ENCODE data around the gene HOXA11. TPM values are rescaled to one million over a fixed set of nuclear protein-coding genes. Genes with fewer than 3 reads are reported as not detected.

The HOXA11 gene
- total RNA-seq, 1 donor from 2014 or later: 10.7 TPM

GRCh38 chr7:27201580-27202017 lies 16.6 kb upstream of the HOXA11 start:
- TF ChIP-seq CTCF (conservative IDR thresholded peaks at IDR 0.05; ENCODE audit: low read depth, low read length): no peak
- no peak for DNase-seq (ENCODE audit: low read depth)
- H3K4me3 ChIP-seq (ENCODE audit: low read depth, low read length): no peak overlapping the region

- H3K4me3 ChIP-seq (ENCODE audit: low read depth, low read length): peak overlapping the region; percentile 14
- DNase-seq (ENCODE audit: low read depth): no peak
- TF ChIP-seq CTCF (conservative IDR thresholded peaks at IDR 0.05; ENCODE audit: low read depth, low read length): no peak
Measured at GRCh38 chr7:27200761-27201579, 15.9 kb upstream of the HOXA11 start.

GRCh38 chr7:27199849-27200760 lies 15.1 kb upstream of the HOXA11 start, which contains the start of gene HOXA13:
TSS of gene HOXA13 (minus strand) at chr7:27200091. CDS start at chr7:27200077, 14 bp downstream.
- TF ChIP-seq CTCF (conservative IDR thresholded peaks at IDR 0.05; ENCODE audit: low read depth, low read length): no peak
- no peak for DNase-seq (ENCODE audit: low read depth)
- H3K4me3 ChIP-seq (ENCODE audit: low read depth, low read length): peak within 1 kb of the TSS; percentile 14

GRCh38 chr7:27198871-27199801 lies 14.1 kb upstream of the HOXA11 start:
- no peak for DNase-seq (ENCODE audit: low read depth)
- H3K4me3 ChIP-seq (ENCODE audit: low read depth, low read length): no peak overlapping the region
- TF ChIP-seq CTCF (conservative IDR thresholded peaks at IDR 0.05; ENCODE audit: low read depth, low read length): no peak

GRCh38 chr7:27198138-27198841 lies 13.3 kb upstream of the HOXA11 start:
- no peak overlapping the region for H3K4me3 ChIP-seq (ENCODE audit: low read depth, low read length)
- DNase-seq (ENCODE audit: low read depth): no peak
- no peak for TF ChIP-seq CTCF (conservative IDR thresholded peaks at IDR 0.05; ENCODE audit: low read depth, low read length)
